Mucosa of descending colon (tissue), 3 donors: ENCODE measurements around the gene ABCB8. TPM values are rescaled to one million over a fixed set of nuclear protein-coding genes. Genes with fewer than 3 reads are reported as not detected.

ENCODE experiments used
- ATAC-seq: fragments of 200-7000 bp; cut with Tn5 transposase; one replicate; pipeline ENCODE4 v1.9.1; 2020; ENCODE audit warnings: mild to moderate bottlenecking, moderate library complexity
- DNase-seq, 3 donors: peaks; one replicate each; pipeline ENCODE4 v3.0.0-alpha.2; 2020
- H3K36me3 ChIP-seq: fragments of 200-600 bp; one replicate; pipeline ENCODE4 v1.8.0; 2021; ENCODE audit warnings: low read depth, mild to moderate bottlenecking
- H3K4me1 ChIP-seq: fragments of 200-600 bp; one replicate; pipeline ENCODE4 v1.8.0; 2021; ENCODE audit warnings: low read depth, mild to moderate bottlenecking
- H3K4me3 ChIP-seq: fragments of 200-600 bp; one replicate; pipeline ENCODE4 v1.8.0; 2021; ENCODE audit warnings: mild to moderate bottlenecking
- H3K9me3 ChIP-seq: fragments of 200-600 bp; one replicate; pipeline ENCODE4 v1.8.0; 2021; ENCODE audit warnings: mild to moderate bottlenecking
- intact Hi-C, 2 donors: fragments of 100-400 bp; cut with DNase I in 1 of 2; cut with micrococcal nuclease in 1 of 2; formaldehyde crosslinking; loops; one replicate each; pipeline versions ENCODE4 v1.11.0 to v1.11.1; 2022; cut with DNase I, micrococcal nuclease
- total RNA-seq, 3 donors: library from RNA; stranded (reverse); fragmentation: NEBNext Ultra II Directional in 2 of 3; extraction: Animal tissue kit (Norgen Biotek cat#: 25700) in 2 of 3; gene quantifications; one replicate each; pipeline versions ENCODE4 v1.2.1 to v1.2.4, GENCODE V29; 2021 to 2023
- TF ChIP-seq, protein P1 (sequence below): fragments of 200-600 bp; IDR thresholded peaks from one replicate; pipeline ENCODE4 v1.8.0; 2022; ENCODE audit warnings: antibody characterized with exemption, mild to moderate bottlenecking
- donor health status: DM: no; HTN: no; CAD: no; lungs with moderate emphysema.
- donor health status: DM: no; HTN: no; CAD: no.
- donor health status: DM: no; HTN: yes; CAD: no.

Gene ABCB8
- total RNA-seq, 3 donors from 2014 or later = 40.1 to 44.9 (median 41.8) TPM

DNA sequence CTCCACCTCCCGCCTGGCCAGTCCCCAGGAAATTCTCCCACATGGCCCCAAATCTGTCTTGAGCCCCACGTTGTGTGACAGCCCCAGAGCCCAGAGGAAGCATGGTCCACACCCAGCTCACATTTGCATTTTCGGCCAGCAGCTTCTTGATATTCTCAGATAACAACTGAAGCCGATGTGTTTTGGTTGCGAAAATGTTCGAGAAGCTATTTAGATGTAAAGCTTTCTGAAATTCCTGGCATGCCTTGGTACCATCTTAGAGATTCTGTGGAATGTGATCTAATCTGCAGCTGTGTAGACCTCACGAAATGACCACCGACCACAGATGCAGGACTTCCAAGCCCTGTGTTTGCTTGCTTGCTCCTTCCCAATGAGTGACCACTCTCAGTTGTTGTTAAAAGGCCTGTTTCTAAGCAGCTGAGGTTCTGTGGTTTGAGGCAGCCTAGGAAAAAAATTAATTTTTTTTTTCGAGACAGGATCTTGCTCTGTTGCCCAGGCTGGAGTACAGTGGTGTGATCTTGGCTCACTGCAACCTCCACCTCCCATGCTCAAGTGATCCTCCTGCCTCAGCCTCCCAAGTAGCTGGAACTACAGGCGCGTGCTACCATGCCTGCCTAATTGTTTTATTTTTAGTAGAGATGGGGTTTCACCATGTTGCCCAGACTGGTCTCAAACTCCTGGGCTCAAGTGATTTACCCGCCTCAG is 40.0 kb downstream of the ABCB8 start:
- Histone ChIP-seq H3K4me3 (no peak overlapping the region), H3K4me1 (no peaks in the 10 kb centered on the region), H3K36me3 (peaks cover 10% of the 10 kb centered on the region), H3K9me3 (no peaks in the 10 kb centered on the region)
- ATAC-seq (no peak), DNase-seq (no peak)
- intact Hi-C loops = no loop called here
- TF ChIP-seq, protein P1, sequence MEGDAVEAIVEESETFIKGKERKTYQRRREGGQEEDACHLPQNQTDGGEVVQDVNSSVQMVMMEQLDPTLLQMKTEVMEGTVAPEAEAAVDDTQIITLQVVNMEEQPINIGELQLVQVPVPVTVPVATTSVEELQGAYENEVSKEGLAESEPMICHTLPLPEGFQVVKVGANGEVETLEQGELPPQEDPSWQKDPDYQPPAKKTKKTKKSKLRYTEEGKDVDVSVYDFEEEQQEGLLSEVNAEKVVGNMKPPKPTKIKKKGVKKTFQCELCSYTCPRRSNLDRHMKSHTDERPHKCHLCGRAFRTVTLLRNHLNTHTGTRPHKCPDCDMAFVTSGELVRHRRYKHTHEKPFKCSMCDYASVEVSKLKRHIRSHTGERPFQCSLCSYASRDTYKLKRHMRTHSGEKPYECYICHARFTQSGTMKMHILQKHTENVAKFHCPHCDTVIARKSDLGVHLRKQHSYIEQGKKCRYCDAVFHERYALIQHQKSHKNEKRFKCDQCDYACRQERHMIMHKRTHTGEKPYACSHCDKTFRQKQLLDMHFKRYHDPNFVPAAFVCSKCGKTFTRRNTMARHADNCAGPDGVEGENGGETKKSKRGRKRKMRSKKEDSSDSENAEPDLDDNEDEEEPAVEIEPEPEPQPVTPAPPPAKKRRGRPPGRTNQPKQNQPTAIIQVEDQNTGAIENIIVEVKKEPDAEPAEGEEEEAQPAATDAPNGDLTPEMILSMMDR = no peak

DNA sequence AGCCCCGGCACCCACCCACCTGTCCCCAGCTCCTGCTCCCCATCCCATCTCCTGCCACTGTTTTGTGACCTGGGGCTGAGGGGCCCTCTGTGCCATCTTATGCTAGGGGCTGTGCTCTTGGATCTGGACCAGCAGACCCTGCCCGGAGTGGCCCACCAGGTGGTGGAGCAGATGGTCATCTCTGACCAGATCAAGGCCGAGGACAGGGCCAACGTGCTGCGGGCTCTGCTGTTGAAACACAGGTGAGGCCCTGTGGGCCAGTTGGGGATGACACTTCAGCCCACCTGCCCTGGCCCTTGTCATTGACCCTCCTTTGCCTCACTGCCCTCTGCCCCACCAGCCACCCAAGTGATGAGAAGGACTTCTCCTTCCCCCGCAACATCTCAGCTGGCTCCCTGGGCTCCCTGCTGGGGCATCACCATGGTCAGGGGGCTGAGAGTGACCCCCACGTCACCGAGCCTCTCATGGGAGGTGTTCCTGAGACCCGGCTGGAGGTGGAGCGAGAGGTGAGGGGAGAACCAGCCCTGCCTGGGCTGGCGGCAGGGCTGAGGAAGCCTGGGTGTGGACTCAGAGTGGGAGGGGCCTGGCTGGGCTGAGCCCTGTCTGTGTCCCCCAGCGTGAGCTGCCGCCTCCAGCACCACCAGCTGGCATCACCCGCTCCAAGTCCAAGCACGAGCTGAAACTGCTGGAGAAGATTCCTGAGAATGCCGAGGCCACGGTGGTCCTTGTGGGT is 41.8 kb downstream of the ABCB8 start:
- intact Hi-C loops = no loop called here
- Histone ChIP-seq H3K36me3 (peaks cover 10% of the 10 kb centered on the region), H3K4me1 (no peaks in the 10 kb centered on the region), H3K4me3 (no peak overlapping the region), H3K9me3 (no peaks in the 10 kb centered on the region)
- TF ChIP-seq, protein P1 = no peak
- DNase-seq = peak in 1 of 3 donors; percentile 47
- ATAC-seq = peak; percentile 27

DNA sequence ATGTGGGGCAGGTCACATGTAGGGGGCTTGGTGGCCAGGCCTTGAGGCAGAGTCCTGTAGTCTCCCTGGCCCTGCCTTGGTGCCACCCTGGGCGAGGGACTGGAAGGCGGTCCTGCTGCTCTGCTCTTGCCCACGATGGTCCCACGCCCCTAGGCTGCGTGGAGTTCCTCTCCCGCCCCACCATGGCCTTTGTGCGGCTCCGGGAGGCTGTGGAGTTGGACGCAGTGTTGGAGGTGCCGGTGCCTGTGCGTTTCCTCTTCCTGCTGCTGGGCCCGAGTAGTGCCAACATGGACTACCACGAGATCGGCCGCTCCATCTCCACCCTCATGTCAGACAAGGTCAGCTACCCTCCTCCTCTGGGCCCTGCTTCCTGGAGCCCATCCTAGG is 42.3 kb downstream of the ABCB8 start:
- DNase-seq (peak in 1 of 3 donors; percentile 50), ATAC-seq (no peak)
- no peaks in the 10 kb centered on the region for H3K4me1 ChIP-seq
- H3K4me3 ChIP-seq = no peak overlapping the region
- H3K36me3 ChIP-seq = peaks cover 10% of the 10 kb centered on the region
- no peaks in the 10 kb centered on the region for H3K9me3 ChIP-seq
- intact Hi-C loops = no loop called here
- TF ChIP-seq, protein P1 = no peak

DNA sequence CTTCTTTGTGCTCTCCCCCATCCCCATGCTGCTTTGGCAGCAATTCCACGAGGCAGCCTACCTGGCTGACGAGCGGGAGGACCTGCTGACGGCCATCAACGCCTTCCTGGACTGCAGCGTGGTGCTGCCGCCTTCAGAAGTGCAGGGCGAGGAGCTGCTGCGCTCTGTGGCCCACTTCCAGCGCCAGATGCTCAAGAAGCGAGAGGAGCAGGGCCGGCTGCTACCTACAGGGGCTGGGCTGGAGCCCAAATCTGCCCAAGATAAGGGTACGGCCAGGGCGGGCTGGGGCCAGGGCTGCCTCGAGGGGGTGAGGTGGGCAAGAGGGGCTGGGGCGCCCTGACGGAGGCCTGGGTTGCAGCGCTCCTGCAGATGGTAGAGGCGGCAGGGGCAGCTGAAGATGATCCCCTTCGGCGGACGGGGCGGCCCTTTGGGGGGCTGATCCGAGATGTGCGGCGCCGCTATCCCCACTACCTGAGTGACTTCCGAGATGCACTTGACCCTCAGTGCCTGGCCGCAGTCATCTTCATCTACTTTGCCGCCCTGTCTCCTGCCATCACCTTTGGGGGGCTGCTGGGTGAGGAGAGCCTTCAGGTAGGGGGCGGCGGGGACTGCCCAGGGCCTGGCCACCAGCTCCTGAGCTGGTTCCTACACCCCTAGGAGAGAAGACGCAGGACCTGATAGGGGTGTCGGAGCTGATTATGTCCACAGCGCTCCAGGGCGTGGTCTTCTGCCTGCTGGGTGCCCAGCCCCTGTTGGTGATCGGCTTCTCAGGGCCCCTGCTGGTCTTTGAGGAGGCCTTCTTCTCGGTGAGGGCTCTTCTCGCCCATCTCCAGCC is 43.0 kb downstream of the ABCB8 start:
- DNase-seq = peak in 1 of 3 donors; percentile 44
- no peak overlapping the region for H3K4me3 ChIP-seq
- ATAC-seq = no peak
- H3K36me3 ChIP-seq = peaks cover 10% of the 10 kb centered on the region
- intact Hi-C loops = no loop called here
- TF ChIP-seq, protein P1 = no peak
- H3K4me1 ChIP-seq = no peaks in the 10 kb centered on the region
- no peaks in the 10 kb centered on the region for H3K9me3 ChIP-seq

DNA sequence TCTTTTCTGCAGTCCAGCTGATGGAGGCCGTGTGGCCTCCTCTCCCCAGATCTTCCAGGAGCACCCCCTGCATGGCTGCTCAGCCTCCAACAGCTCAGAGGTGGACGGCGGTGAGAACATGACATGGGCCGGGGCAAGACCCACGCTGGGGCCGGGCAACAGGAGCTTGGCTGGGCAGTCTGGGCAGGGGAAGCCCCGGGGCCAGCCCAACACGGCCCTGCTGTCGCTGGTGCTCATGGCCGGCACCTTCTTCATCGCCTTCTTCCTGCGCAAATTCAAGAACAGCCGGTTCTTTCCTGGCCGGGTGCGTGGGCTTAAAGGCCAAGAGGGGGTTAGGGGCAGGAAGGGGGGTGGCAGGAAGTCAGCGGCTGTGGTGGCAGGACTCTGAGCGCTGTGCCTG is 45.7 kb downstream of the ABCB8 start:
- Histone ChIP-seq H3K36me3 (peaks cover 5% of the 10 kb centered on the region), H3K4me3 (no peak overlapping the region), H3K4me1 (peaks cover under 1% of the 10 kb centered on the region), H3K9me3 (no peaks in the 10 kb centered on the region)
- intact Hi-C loops = no loop called here
- DNase-seq (peak in 1 of 3 donors; percentile 15), ATAC-seq (no peak)
- TF ChIP-seq, protein P1 = no peak
